Stimulated activated CD8-positive, alpha-beta memory T cell treated with anti-CD3 and anti-CD28 coated beads, Interleukin-12 subunit alpha, Interleukin-12 subunit beta, amount 100 ng/mL, for 24 hours (primary cell): Measurements from ENCODE around the gene CIZ1.
A peak's percentile ranks its signal among the peaks of the same experiment; 100 is the strongest.

Experiments
- DNase-seq: peaks from one replicate; pipeline ENCODE4 v3.0.0-alpha.2; 2020; ENCODE audit errors: extremely low read depth

The CIZ1 gene

GRCh38 chr9:128125580-128126354 lies 65.6 kb downstream of the CIZ1 start:
- DNase-seq: no peak

- no peak for DNase-seq
Measured at GRCh38 chr9:128124873-128125579, 66.3 kb downstream of the CIZ1 start.

GRCh38 chr9:128124451-128124850 lies 66.9 kb downstream of the CIZ1 start:
- no peak for DNase-seq

GRCh38 chr9:128123451-128124080 lies 67.8 kb downstream of the CIZ1 start:
- DNase-seq: no peak

GRCh38 chr9:128122809-128123175 lies 68.6 kb downstream of the CIZ1 start:
- DNase-seq: no peak

- DNase-seq: no peak
Measured at GRCh38 chr9:128121924-128122808, 69.2 kb downstream of the CIZ1 start.

GRCh38 chr9:128121466-128121810 lies 69.9 kb downstream of the CIZ1 start:
- no peak for DNase-seq

- no peak for DNase-seq
Measured at GRCh38 chr9:128120741-128121465, 70.5 kb downstream of the CIZ1 start.

GRCh38 chr9:128120061-128120740 lies 71.2 kb downstream of the CIZ1 start:
- DNase-seq: no peak

- no peak for DNase-seq
Measured at GRCh38 chr9:128118971-128119665, 72.3 kb downstream of the CIZ1 start.

- DNase-seq: no peak
Measured at GRCh38 chr9:128118472-128118857, 72.9 kb downstream of the CIZ1 start.

- peak; percentile 83 for DNase-seq
Measured at GRCh38 chr9:128117613-128118471, 73.5 kb downstream of the CIZ1 start.

GRCh38 chr9:128116104-128117083 lies 75.0 kb downstream of the CIZ1 start:
- no peak for DNase-seq
